ENCODE data around the gene MRPS15.

- TF ChIP-seq POLR2A (IDR thresholded peaks at IDR 0.05; ENCODE audit: low read depth, low read length) (no peak), POLR2AphosphoS5 (IDR thresholded peaks at IDR 0.05; ENCODE audit: low read depth, low read length) (no peak)
These were observed 31.1 kb downstream of the MRPS15 start for GRCh38 chr1:36433102-36433501.
